ENCODE measurements around the gene KCNE1.

Gene KCNE1

DNA sequence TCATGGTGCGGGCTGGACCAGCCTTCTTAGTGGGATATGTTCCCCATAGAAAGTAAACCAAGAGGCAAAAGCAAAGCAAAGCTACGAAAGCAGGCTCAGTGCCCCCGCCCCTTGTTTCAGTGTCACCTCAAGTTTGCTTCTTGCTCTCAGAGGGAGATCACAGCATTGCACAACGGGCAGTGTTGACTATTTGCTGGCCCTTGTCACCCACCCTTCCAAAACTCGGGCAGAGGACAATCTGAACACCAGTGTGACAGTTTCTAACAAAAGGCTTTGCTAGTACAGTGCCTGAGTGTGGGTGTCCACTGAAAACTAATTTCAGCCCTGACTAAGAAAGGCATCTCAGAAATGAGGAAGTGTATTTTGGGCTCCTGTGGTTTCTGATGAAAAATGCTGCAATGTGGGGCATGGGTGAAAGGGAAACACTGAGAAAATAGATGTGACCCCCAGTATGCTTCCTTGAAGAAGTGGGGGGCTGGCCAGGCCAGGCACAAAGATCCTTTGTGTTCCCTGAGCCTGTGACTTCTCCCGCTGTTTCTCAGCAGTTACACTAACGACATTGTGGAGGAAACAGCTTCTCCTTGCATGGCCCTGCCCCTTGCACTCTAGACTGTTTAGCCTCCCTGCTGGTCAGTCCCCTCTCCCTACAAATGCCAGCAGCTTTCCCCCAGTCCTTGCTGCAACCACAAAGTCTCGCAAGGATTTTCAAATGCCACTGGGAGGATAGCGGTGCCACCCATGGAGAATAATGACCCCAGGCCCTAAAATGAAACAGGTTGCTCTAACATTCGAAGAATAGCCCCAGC lies 33.3 kb upstream of the KCNE1 start:
- DNase-seq (ENCODE audit: low spot score), result no peak
- TF ChIP-seq, protein P1, sequence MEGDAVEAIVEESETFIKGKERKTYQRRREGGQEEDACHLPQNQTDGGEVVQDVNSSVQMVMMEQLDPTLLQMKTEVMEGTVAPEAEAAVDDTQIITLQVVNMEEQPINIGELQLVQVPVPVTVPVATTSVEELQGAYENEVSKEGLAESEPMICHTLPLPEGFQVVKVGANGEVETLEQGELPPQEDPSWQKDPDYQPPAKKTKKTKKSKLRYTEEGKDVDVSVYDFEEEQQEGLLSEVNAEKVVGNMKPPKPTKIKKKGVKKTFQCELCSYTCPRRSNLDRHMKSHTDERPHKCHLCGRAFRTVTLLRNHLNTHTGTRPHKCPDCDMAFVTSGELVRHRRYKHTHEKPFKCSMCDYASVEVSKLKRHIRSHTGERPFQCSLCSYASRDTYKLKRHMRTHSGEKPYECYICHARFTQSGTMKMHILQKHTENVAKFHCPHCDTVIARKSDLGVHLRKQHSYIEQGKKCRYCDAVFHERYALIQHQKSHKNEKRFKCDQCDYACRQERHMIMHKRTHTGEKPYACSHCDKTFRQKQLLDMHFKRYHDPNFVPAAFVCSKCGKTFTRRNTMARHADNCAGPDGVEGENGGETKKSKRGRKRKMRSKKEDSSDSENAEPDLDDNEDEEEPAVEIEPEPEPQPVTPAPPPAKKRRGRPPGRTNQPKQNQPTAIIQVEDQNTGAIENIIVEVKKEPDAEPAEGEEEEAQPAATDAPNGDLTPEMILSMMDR (IDR thresholded peaks at IDR 0.05), result no peak
- H3K27ac ChIP-seq, result peak overlapping the region; percentile 58 to 88
- H3K4me3 ChIP-seq, result peak overlapping the region; percentile 54

DNA sequence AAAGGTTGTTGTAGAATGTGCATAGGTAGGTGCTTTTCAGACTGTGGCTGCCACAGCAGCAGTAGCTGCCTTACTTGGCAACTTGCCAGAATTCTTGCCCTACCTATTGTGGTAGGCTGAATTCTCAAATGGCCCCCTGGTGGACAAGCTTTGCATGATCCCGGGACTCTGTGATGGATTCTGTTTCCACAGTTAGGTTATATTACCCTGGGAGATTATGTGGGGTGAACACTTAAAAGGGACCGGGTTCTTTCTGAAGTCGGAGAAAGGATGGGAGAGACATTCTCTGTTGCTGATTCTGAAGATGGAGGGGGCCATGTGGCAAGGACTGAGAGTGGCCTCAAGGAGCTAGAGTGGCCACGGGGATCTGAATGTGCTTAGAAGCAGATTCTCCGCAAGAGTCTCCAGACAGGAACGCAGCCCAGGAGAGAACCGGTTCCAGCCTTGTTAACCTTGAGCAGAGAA lies 32.1 kb upstream of the KCNE1 start:
- no peak for DNase-seq (ENCODE audit: low spot score)
- H3K4me3 ChIP-seq, result no peak overlapping the region
- peak overlapping the region in 1 of 2 donors; percentile 88 for H3K27ac ChIP-seq
- TF ChIP-seq, protein P1 (IDR thresholded peaks at IDR 0.05), result peak; percentile 24

DNA sequence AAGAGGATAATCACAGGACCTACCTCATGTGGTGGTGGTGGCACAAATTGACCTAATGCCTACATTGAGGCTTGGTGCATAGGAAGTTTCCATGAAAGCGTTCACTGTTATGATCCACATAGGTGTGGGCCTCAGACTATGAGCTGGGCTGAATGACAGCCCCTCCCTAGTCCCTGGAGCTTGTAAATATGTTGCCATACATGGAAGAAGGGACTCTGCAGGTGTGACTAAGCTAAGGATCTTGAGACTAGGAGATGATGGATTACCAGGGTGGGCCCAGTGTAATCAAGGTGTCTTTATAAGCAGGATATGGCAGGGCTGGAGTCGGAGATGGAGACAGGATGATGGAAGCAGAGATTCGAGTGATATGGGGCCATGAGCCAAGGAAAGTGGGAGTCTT lies 31.0 kb upstream of the KCNE1 start:
- DNase-seq (ENCODE audit: low spot score), result no peak

DNA sequence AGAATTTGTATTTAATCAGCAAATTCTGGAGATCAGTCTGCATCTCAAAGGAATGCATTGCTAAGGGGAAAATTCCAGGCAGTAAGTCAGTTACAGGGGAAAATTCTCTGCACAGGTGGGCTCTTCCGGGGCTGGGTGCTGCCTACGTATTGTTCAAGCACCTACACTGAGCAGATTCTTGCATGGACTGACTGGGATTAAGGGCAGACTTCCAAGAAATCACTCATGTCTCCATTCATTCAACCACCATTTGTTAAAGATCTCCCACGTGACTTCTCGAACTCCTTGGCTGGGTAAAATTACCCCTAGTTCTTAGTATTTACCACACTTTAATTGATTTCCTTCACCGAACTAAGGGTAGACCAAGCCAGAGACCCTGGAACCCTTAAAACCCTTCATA lies 28.2 kb upstream of the KCNE1 start:
- TF ChIP-seq, protein P1 (IDR thresholded peaks at IDR 0.05), result no peak
- DNase-seq (ENCODE audit: low spot score), result no peak
- Histone ChIP-seq H3K27ac (no peak overlapping the region), H3K4me3 (no peak overlapping the region)

More for the DNA sequence above, 31.0 kb upstream of the KCNE1 start:
- Histone ChIP-seq H3K4me3 (no peak overlapping the region), H3K27ac (no peak overlapping the region)
- TF ChIP-seq, protein P1 (IDR thresholded peaks at IDR 0.05), result no peak

DNA sequence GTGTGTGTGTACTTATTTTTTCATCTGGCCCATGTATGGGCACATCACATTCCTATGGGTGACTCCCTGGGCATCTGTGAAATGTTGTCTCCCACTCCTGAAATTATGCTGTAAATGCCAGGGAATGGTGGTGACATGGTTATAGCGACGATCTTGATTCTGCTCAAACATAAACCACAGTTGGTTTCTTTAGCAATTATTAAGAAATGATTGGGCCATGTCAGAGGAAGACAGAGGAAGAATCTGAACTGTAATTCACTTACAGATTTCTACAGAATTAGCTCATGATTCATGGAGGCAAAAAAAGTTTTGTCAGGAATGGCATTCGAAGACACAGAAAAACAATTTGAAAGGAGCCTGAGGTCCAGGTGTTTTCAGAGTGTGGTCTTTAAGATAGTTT lies 25.8 kb upstream of the KCNE1 start:
- TF ChIP-seq, protein P1 (IDR thresholded peaks at IDR 0.05), result no peak
- DNase-seq (ENCODE audit: low spot score), result no peak
- no peak overlapping the region for H3K4me3 ChIP-seq
- H3K27ac ChIP-seq, result no peak overlapping the region

DNA sequence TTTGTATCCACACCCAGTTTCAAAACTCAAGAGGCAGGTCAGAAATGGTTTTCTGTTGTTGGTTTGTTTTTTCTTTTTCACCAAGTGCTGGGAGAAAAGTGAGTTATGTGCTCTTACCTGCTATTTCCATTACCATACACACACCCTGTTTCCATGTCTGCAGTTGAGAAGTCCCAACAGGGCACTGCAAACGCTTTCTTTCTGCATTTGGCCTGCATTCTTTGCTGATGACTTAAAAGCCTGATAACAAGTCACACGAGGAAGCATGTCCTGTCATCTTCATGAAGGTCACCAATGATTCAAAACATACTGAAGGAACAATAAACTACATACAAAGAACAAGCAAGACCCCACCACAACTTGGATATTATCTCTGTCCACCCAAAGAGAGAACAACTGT lies 24.8 kb upstream of the KCNE1 start:
- Histone ChIP-seq H3K27ac (no peak overlapping the region), H3K4me3 (no peak overlapping the region)
- TF ChIP-seq, protein P1 (IDR thresholded peaks at IDR 0.05), result no peak
- no peak for DNase-seq (ENCODE audit: low spot score)

DNA sequence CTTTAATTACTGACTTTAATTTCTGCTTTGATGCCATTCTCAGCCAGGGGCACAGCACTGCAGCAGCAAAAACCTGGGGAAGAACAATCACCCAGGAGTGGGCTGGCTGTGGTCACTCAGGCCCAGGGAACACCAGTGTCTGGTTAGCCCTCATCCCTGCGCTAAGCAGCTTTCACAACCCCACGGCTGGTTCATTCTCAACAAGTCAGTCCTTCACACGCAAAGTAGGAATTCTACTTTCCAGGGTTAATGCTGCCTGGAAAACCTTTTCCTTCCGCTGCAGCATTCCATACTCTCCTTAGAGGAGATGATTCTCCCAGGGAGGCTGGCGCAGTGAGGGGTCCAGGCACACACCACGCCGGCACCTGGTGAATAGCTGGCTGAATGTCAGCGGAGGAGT lies 24.3 kb upstream of the KCNE1 start:
- TF ChIP-seq, protein P1 (IDR thresholded peaks at IDR 0.05), result no peak
- Histone ChIP-seq H3K27ac (no peak overlapping the region), H3K4me3 (no peak overlapping the region)
- no peak for DNase-seq (ENCODE audit: low spot score)

Data from coronary artery (tissue), 2 donors.